BE2C (cell line): ENCODE measurements around the gene RBM19.

ENCODE experiments used
- DNase-seq: peaks from one replicate; pipeline ENCODE4 v3.0.0-alpha.2; 2020
- H3K27me3 ChIP-seq: fragments of 250-450 bp; sonication (Bioruptor Pico); 2 replicates; pipeline ENCODE4 v1.5.1; 2020; ENCODE audit warnings: mild to moderate bottlenecking
- H3K36me3 ChIP-seq: fragments of 250-450 bp; sonication (Bioruptor Pico); 2 replicates; pipeline ENCODE4 v1.5.1; 2020; ENCODE audit warnings: mild to moderate bottlenecking
- H3K4me1 ChIP-seq: fragments of 250-450 bp; sonication (Bioruptor Pico); 2 replicates; pipeline ENCODE4 v1.5.1; 2020
- H3K4me3 ChIP-seq: 2 replicates; pipeline ENCODE4 v1.5.1; 2011; ENCODE audit warnings: low read depth, low read length
- H3K9me3 ChIP-seq: fragments of 250-450 bp; sonication (Bioruptor Pico); 2 replicates; pipeline ENCODE4 v1.5.1; 2020
- TF ChIP-seq, protein P1 (sequence below): IDR thresholded peaks from 2 replicates; pipeline ENCODE4 v1.5.1; 2012; ENCODE audit warnings: mild to moderate bottlenecking, low read depth, low read length

RBM19 gene

DNA sequence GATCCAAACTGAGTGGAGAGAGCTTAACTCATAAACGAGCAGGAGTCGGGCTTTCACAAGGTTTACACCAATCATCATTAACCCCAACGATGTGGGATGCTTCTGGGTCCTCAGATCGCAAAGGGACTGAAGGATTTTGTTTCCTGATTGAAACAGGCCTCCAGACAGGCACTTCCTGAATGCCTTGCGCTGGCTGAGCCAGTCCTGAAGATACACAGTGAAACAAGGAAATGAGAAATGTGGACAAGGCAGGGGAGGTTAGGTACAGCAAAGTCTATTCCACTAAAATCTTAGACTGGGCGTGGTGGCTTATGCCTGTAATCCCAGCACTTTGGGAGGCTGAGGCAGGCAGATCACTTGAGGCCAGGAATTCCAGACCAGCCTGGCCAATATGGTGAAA, 30.7 kb downstream of the RBM19 start:
- no peaks in the 10 kb centered on the region for H3K9me3 ChIP-seq
- TF ChIP-seq, protein P1, sequence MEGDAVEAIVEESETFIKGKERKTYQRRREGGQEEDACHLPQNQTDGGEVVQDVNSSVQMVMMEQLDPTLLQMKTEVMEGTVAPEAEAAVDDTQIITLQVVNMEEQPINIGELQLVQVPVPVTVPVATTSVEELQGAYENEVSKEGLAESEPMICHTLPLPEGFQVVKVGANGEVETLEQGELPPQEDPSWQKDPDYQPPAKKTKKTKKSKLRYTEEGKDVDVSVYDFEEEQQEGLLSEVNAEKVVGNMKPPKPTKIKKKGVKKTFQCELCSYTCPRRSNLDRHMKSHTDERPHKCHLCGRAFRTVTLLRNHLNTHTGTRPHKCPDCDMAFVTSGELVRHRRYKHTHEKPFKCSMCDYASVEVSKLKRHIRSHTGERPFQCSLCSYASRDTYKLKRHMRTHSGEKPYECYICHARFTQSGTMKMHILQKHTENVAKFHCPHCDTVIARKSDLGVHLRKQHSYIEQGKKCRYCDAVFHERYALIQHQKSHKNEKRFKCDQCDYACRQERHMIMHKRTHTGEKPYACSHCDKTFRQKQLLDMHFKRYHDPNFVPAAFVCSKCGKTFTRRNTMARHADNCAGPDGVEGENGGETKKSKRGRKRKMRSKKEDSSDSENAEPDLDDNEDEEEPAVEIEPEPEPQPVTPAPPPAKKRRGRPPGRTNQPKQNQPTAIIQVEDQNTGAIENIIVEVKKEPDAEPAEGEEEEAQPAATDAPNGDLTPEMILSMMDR = no peak
- no peak overlapping the region for H3K4me3 ChIP-seq
- H3K36me3 ChIP-seq = peaks cover 23% of the 10 kb centered on the region
- no peak for DNase-seq
- no peaks in the 10 kb centered on the region for H3K4me1 ChIP-seq
- no peaks in the 10 kb centered on the region for H3K27me3 ChIP-seq

DNA sequence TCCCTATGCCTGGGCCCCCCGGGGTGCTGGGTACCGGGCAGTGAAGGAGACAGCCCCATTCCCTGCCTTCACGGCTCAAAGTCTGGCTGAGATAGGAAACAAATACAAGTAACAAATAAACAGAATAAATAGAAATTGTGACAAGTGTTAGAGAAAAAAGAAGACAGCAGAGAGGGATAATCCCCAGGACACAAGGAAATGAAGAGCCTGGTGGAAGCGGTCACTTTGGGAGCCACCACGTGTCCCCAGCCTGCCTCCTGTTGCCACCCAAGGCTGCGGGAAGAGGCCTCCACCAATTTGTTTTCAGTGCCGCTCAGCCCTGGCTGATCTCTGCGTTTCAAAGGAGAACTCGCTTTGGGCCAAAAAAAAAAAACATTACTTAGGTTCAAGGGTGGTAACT, 31.2 kb downstream of the RBM19 start:
- no peak for DNase-seq
- Histone ChIP-seq H3K27me3 (no peaks in the 10 kb centered on the region), H3K4me1 (no peaks in the 10 kb centered on the region), H3K4me3 (no peak overlapping the region), H3K36me3 (peaks cover 22% of the 10 kb centered on the region), H3K9me3 (no peaks in the 10 kb centered on the region)
- TF ChIP-seq, protein P1 = no peak

DNA sequence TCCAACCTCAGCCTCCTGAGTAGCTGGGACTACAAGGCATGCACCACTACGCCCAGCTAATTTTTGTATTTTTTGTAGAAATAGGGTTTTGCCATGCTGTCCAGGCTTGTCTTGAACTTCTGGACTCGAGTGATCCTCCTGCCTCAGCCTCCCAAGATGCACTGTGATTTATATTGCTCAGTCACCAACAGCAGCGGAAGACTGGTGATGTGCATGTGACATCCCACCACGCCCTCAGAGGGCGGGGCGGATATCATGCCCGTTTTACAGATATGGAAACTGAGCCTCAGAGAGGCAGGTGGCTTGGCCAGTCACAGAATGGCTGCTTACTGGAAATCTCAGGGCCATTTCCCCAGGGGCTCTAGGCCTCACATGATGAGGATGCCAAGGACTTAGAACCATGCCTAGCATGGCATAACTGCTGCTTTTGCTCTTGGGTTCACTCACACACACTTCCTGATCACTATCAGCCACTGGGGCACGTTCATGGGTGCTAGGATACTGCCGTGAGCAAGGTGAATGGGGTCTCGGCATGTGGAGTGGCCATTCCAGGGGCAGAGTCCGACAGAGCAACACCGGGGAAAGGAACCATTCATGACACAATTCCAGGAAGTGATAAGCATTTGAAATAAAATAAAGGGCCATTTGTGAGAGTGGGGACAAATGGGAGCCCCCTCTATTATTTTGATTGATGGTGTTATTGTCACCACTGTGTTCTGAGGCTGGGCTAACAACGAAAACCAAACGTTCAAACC, 31.9 kb downstream of the RBM19 start:
- Histone ChIP-seq H3K4me1 (no peaks in the 10 kb centered on the region), H3K9me3 (no peaks in the 10 kb centered on the region), H3K4me3 (no peak overlapping the region), H3K36me3 (peaks cover 18% of the 10 kb centered on the region), H3K27me3 (no peaks in the 10 kb centered on the region)
- no peak for DNase-seq
- TF ChIP-seq, protein P1 = no peak

DNA sequence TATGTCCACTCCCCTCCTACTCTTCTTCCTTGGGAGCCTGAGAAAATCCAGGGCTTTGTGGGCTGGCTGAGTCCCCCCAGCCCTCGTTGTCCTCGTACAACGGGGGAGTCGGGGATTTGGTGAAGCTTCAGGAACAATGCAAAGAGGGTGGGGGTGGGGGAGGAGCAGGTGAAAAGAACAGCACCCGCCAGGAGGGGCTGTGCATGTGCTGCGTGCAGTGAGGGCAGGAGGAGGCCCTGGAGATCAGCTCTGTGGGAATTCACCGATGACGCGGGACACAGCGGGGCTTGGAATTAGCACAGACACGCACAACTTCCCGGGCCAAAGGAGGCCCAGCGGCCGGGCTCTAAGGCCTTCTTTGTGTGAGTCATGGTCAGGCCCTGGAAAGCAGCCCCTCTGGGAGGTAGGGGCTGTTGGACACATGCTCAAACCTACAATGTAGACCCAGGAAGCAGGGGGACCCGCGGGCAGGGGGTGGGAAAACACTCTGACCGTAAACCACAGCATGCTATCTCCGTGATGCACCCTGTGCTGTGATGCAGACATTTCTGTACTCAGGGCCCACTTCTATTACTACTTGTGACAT, 32.8 kb downstream of the RBM19 start:
- no peak for DNase-seq
- TF ChIP-seq, protein P1 = no peak
- Histone ChIP-seq H3K4me3 (no peak overlapping the region), H3K27me3 (no peaks in the 10 kb centered on the region), H3K4me1 (no peaks in the 10 kb centered on the region), H3K36me3 (peaks cover 14% of the 10 kb centered on the region), H3K9me3 (no peaks in the 10 kb centered on the region)

DNA sequence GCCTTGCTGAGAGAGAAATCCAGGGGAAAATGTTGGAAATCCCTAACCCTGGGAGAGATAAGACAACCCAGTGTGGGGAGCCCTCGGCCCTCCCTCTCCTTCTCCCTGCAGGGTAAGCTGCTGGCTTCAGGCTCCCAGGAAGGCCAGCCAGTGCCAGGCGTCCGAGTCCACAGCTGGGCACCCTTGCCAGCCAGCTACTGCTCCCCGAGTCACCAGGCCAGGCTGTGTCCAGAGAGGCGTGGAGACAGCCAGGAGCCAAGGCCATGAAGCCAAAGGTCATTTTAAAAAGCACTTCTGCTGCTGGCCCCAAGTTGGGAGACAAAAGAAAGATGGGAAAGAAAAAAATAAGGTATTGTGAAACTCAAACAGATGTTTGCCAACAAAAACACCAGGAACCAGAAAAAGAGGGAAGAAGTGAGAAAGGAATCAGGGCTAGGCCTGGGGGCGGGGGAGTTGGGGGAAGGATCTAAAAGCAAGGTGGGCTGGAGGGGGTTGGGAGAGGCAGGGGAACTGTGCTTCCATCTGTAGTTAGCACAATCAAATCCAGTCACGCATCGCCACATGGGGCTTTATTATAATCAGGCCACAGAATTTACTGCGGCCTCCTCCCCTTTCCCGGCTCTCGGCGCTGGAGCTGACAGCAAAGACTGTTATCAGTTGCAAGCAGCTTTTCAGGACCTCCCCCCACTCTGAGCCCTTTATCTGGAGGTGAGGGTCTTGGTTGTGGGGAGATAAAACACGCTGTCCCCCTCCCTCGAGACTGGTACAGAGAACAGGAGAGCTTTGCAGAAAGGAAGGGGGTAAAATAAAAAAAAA, 33.5 kb downstream of the RBM19 start:
- Histone ChIP-seq H3K4me3 (no peak overlapping the region), H3K36me3 (peaks cover 10% of the 10 kb centered on the region), H3K9me3 (no peaks in the 10 kb centered on the region), H3K4me1 (no peaks in the 10 kb centered on the region), H3K27me3 (no peaks in the 10 kb centered on the region)
- no peak for DNase-seq
- TF ChIP-seq, protein P1 = no peak
